ENCODE measurements around the gene SCT.

Gene SCT

GRCh38 chr11:629237-629583, 2.2 kb upstream of the SCT start:
- Histone ChIP-seq H3K4me1 (ENCODE audit: control insufficient read depth in 1 of 2, insufficient read depth in 2 of 2, low read length in 2 of 2) (peaks cover 0 to 4% of the 10 kb centered on the region in 2 donors), H3K27me3 (ENCODE audit: low read depth, low read length) (no peaks in the 10 kb centered on the region), H3K27ac (ENCODE audit: low read length) (no peak overlapping the region), H3K4me3 (ENCODE audit: low read depth in 1 of 2, low read length in 2 of 2) (no peak overlapping the region), H3K36me3 (ENCODE audit: control insufficient read depth in 1 of 2, insufficient read depth in 2 of 2, low read length in 2 of 2) (no peaks in the 10 kb centered on the region), H3K9me3 (ENCODE audit: control insufficient read depth in 1 of 2, low read length in 2 of 2) (no peaks in the 10 kb centered on the region)

DNA sequence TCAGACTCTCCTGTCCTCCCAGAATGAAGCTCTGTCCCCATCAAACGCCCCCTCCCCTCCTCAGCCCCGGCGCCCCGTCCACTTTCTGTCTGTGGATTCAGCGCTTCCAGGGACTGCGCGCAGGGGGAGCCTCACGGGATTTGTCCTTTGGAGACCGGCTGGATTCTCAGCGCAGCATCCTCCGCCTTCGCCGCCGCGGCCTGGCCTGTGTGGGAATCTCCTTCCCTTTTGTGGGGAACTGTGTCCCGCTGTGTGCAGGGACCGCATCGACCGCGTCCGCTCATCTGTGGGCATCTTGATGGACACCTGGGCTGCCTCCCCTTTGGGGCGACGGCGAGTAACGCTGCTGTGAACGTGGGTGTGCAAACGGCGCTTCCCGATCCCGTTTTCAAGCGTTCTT, 1.1 kb upstream of the SCT start:
- peaks cover 0 to 4% of the 10 kb centered on the region in 2 donors for H3K4me1 ChIP-seq (ENCODE audit: control insufficient read depth in 1 of 2, insufficient read depth in 2 of 2, low read length in 2 of 2)
- H3K4me3 ChIP-seq (ENCODE audit: low read depth in 1 of 2, low read length in 2 of 2), result no peak overlapping the region
- H3K27ac ChIP-seq (ENCODE audit: low read length), result no peak overlapping the region
- no peaks in the 10 kb centered on the region for H3K9me3 ChIP-seq (ENCODE audit: control insufficient read depth in 1 of 2, low read length in 2 of 2)
- H3K27me3 ChIP-seq (ENCODE audit: low read depth, low read length), result no peaks in the 10 kb centered on the region
- no peaks in the 10 kb centered on the region for H3K36me3 ChIP-seq (ENCODE audit: control insufficient read depth in 1 of 2, insufficient read depth in 2 of 2, low read length in 2 of 2)

DNA sequence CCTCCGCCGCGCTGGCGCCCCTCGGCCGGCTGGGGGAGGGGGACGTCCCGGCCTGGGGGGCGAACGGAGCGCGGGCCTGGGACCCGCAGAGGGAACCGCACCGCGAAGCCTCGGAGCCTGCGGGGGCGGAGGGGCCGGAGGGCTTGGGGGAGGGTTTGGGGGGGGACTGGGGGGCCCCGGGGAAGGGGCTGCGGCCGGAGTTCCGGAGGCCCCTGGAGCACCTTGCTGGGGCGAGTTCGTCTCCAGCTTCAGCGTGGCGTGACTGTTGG, 261 bp upstream of the SCT start:
- Histone ChIP-seq H3K9me3 (ENCODE audit: control insufficient read depth in 1 of 2, low read length in 2 of 2) (no peaks in the 10 kb centered on the region), H3K27me3 (ENCODE audit: low read depth, low read length) (no peaks in the 10 kb centered on the region), H3K4me1 (ENCODE audit: control insufficient read depth in 1 of 2, insufficient read depth in 2 of 2, low read length in 2 of 2) (peaks cover 0 to 4% of the 10 kb centered on the region in 2 donors), H3K4me3 (ENCODE audit: low read depth in 1 of 2, low read length in 2 of 2) (no peak overlapping the region), H3K27ac (ENCODE audit: low read length) (no peak overlapping the region), H3K36me3 (ENCODE audit: control insufficient read depth in 1 of 2, insufficient read depth in 2 of 2, low read length in 2 of 2) (no peaks in the 10 kb centered on the region)

DNA sequence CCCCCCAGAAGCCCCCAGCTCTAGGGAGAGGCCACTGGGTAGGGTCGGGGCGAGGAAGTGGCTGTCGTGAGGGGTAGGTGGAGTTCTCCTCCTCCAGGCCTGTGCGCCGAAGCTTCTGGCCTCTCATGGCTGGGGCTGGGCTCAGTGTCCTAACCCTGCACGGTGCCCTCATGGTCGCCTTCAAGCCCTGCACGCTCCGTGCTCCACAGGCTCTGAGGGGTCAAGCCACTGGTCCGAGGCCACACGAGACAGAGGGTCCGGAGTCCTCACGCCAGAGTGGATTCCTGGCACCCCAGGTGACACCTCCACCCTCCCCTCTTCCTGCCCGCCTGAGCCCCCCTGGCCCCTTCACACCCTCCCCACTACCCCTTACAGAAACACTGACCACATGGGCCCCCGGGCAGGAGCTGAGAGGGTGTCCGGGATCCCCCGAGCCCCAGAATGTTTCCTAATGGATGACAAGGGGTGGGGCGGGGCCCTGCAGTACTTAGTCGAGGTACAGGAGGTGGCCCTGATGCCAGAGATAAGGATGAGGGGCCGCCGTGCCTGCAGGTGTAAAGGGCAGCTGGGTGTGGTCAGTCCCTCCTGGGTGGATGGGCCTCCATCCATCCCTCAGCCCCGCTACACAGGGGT, 1.2 kb downstream of the SCT start:
- Histone ChIP-seq H3K9me3 (ENCODE audit: control insufficient read depth in 1 of 2, low read length in 2 of 2) (no peaks in the 10 kb centered on the region), H3K27me3 (ENCODE audit: low read depth, low read length) (no peaks in the 10 kb centered on the region), H3K4me3 (ENCODE audit: low read depth in 1 of 2, low read length in 2 of 2) (no peak overlapping the region)

GRCh38 chr11:624705-625635, 2.0 kb downstream of the SCT start, which contains the start of gene CDHR5:
CDHR5 (minus strand) TSS chr11:624955; CDS start chr11:624902, 53 bp downstream.
- H3K4me3 ChIP-seq (ENCODE audit: low read depth in 1 of 2, low read length in 2 of 2), result peak within 1 kb of the TSS in 1 of 2 donors; percentile 30
- H3K27ac ChIP-seq (ENCODE audit: low read length), result peak within 1 kb of the TSS; percentile 45

More for the DNA sequence above, 1.2 kb downstream of the SCT start:
- Histone ChIP-seq H3K36me3 (ENCODE audit: control insufficient read depth in 1 of 2, insufficient read depth in 2 of 2, low read length in 2 of 2) (no peaks in the 10 kb centered on the region), H3K27ac (ENCODE audit: low read length) (no peak overlapping the region), H3K4me1 (ENCODE audit: control insufficient read depth in 1 of 2, insufficient read depth in 2 of 2, low read length in 2 of 2) (peaks cover 0 to 4% of the 10 kb centered on the region in 2 donors)

GRCh38 chr11:623999-624704, 2.8 kb downstream of the SCT start:
- Histone ChIP-seq H3K4me1 (ENCODE audit: control insufficient read depth in 1 of 2, insufficient read depth in 2 of 2, low read length in 2 of 2) (peaks cover 0 to 4% of the 10 kb centered on the region in 2 donors), H3K4me3 (ENCODE audit: low read depth in 1 of 2, low read length in 2 of 2) (peak overlapping the region in 1 of 2 donors; percentile 30), H3K27me3 (ENCODE audit: low read depth, low read length) (no peaks in the 10 kb centered on the region), H3K27ac (ENCODE audit: low read length) (peak overlapping the region; percentile 45), H3K36me3 (ENCODE audit: control insufficient read depth in 1 of 2, insufficient read depth in 2 of 2, low read length in 2 of 2) (no peaks in the 10 kb centered on the region), H3K9me3 (ENCODE audit: control insufficient read depth in 1 of 2, low read length in 2 of 2) (no peaks in the 10 kb centered on the region)

More at GRCh38 chr11:624705-625635, 2.0 kb downstream of the SCT start, which contains the start of gene CDHR5:
- Histone ChIP-seq H3K27me3 (ENCODE audit: low read depth, low read length) (no peaks in the 10 kb centered on the region), H3K4me1 (ENCODE audit: control insufficient read depth in 1 of 2, insufficient read depth in 2 of 2, low read length in 2 of 2) (peaks cover 0 to 4% of the 10 kb centered on the region in 2 donors), H3K36me3 (ENCODE audit: control insufficient read depth in 1 of 2, insufficient read depth in 2 of 2, low read length in 2 of 2) (no peaks in the 10 kb centered on the region), H3K9me3 (ENCODE audit: control insufficient read depth in 1 of 2, low read length in 2 of 2) (no peaks in the 10 kb centered on the region)

DNA sequence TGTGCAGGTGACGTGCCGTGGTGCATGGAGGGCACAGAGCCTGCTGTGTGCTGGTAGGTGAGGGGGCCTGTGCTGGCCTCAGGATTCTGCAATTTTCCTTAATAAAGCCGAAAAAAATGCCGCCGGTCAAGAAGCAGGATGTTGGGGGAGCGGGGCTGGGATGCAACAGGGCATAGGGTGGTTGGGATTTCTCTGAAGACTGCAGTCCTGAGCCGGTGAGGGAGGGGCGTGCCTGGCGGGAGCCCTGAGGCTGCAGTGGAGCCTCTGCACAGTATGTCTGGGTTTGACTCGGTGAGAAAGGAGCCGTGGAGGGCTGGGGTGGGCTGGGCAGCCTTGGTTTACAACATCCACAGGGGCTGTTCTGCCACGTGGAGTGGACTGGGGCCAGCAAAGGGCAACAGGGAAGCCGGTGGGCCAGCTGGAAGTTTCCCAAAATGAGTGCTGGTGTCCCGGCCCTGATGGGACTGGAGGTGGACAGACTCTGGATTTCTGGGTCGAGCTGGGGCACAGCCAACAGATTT, 3.6 kb downstream of the SCT start:
- H3K4me3 ChIP-seq (ENCODE audit: low read depth in 1 of 2, low read length in 2 of 2), result no peak overlapping the region

DNA sequence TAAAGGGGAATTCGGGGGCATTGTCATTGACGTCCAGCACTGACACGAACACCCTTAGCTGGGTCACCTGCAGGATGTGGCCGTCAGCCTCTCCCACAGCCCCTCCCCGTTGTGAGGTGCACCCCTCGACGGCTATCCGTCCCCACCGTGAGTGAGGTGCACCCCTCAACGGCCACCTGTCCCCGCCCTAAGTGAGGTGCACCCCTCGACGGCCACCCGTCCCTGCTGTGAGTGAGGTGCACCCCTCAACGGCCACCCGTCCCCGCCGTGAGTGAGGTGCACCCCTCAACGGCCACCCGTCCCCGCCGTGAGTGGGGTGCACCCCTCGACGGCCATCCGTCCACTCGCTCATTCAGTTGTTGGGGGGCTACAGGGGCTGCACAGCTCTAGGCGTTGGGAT, 5.1 kb downstream of the SCT start:
- H3K27ac ChIP-seq (ENCODE audit: low read length), result no peak overlapping the region

More for the DNA sequence above, 3.6 kb downstream of the SCT start:
- Histone ChIP-seq H3K27ac (ENCODE audit: low read length) (no peak overlapping the region), H3K36me3 (ENCODE audit: control insufficient read depth in 1 of 2, insufficient read depth in 2 of 2, low read length in 2 of 2) (no peaks in the 10 kb centered on the region), H3K9me3 (ENCODE audit: control insufficient read depth in 1 of 2, low read length in 2 of 2) (no peaks in the 10 kb centered on the region), H3K27me3 (ENCODE audit: low read depth, low read length) (no peaks in the 10 kb centered on the region), H3K4me1 (ENCODE audit: control insufficient read depth in 1 of 2, insufficient read depth in 2 of 2, low read length in 2 of 2) (peaks cover 0 to 4% of the 10 kb centered on the region in 2 donors)

GRCh38 chr11:620935-621814, 5.8 kb downstream of the SCT start:
- Histone ChIP-seq H3K36me3 (ENCODE audit: control insufficient read depth in 1 of 2, insufficient read depth in 2 of 2, low read length in 2 of 2) (no peaks in the 10 kb centered on the region), H3K4me3 (ENCODE audit: low read depth in 1 of 2, low read length in 2 of 2) (no peak overlapping the region), H3K9me3 (ENCODE audit: control insufficient read depth in 1 of 2, low read length in 2 of 2) (no peaks in the 10 kb centered on the region), H3K27ac (ENCODE audit: low read length) (no peak overlapping the region), H3K4me1 (ENCODE audit: control insufficient read depth in 1 of 2, insufficient read depth in 2 of 2, low read length in 2 of 2) (no peaks in the 10 kb centered on the region), H3K27me3 (ENCODE audit: low read depth, low read length) (no peaks in the 10 kb centered on the region)

More for the DNA sequence above, 5.1 kb downstream of the SCT start:
- Histone ChIP-seq H3K9me3 (ENCODE audit: control insufficient read depth in 1 of 2, low read length in 2 of 2) (no peaks in the 10 kb centered on the region), H3K27me3 (ENCODE audit: low read depth, low read length) (no peaks in the 10 kb centered on the region), H3K4me3 (ENCODE audit: low read depth in 1 of 2, low read length in 2 of 2) (no peak overlapping the region), H3K4me1 (ENCODE audit: control insufficient read depth in 1 of 2, insufficient read depth in 2 of 2, low read length in 2 of 2) (no peaks in the 10 kb centered on the region), H3K36me3 (ENCODE audit: control insufficient read depth in 1 of 2, insufficient read depth in 2 of 2, low read length in 2 of 2) (no peaks in the 10 kb centered on the region)

- no peak overlapping the region for H3K4me3 ChIP-seq (ENCODE audit: low read depth in 1 of 2, low read length in 2 of 2)
- H3K27ac ChIP-seq (ENCODE audit: low read length), result no peak overlapping the region
- H3K4me1 ChIP-seq (ENCODE audit: control insufficient read depth in 1 of 2, insufficient read depth in 2 of 2, low read length in 2 of 2), result peaks cover 0 to 2% of the 10 kb centered on the region in 2 donors
- H3K9me3 ChIP-seq (ENCODE audit: control insufficient read depth in 1 of 2, low read length in 2 of 2), result no peaks in the 10 kb centered on the region
- no peaks in the 10 kb centered on the region for H3K36me3 ChIP-seq (ENCODE audit: control insufficient read depth in 1 of 2, insufficient read depth in 2 of 2, low read length in 2 of 2)
- H3K27me3 ChIP-seq (ENCODE audit: low read depth, low read length), result no peaks in the 10 kb centered on the region
These were observed 6.8 kb downstream of the SCT start for GRCh38 chr11:620201-620600.
